ENCODE data around the gene TNNT3.

DNA sequence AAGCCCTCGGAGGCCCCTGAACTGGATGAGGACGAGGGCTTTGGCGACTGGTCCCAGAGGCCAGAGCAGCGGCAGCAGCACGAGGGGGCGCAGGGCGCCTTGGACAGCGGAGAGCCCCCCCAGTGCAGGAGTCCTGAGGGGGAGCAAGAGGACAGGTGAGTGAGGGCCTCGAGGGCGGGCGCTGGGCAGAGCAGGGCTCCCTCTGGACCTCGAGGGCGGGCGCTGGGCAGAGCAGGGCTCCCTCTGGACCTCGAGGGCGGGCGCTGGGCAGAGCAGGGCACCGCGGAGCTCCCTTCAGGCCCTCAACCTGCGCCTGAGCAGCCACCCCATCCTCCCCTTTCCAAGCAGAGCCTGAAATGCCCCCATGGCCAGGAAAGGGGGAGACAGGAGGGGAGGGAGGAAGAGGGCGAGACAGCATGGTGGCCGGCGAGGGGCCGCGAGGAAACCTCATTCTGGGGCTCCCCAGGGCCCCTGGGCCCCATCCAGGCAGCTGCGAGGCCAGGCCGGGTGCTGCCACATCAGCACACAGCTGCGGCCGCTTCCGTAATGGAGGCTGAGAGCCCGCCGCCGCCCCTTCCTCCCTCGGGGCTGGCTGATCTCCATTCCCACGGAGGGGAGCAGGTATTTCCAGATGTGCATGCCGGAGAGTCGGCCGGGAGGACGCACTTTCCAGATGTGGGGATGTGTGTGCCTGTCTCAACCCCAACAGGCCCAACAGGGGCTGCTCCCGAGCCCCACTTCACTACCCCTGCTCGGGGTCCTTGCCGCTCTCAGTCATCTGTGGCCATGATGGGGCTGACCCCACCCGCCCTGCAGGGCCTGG lies 37.9 kb upstream of the TNNT3 start:
- TF ChIP-seq GATA1 (IDR thresholded peaks at IDR 0.05; ENCODE audit: low read depth, low read length) (no peak), POLR2A (IDR thresholded peaks at IDR 0.05; ENCODE audit: low read length) (no peak)
